Mesendoderm (in vitro differentiated cells): Measurements from ENCODE around the gene ZCWPW1.
"Not testable (repeated sequence)": the region's sequence is repeated elsewhere in the genome, so short reads cannot be mapped to it uniquely, and the experiment has no call there.

Experiments
- DNase-seq: peaks from one replicate; pipeline ENCODE4 v3.0.0; 2013
- H2AK5ac ChIP-seq: 2 replicates; pipeline ENCODE4 v1.6.1; 2013; ENCODE audit warnings: low read length, inconsistent platforms
- H2BK120ac ChIP-seq: 2 replicates; pipeline ENCODE4 v1.6.1; 2013; ENCODE audit warnings: low read depth, mild to moderate bottlenecking, low read length, moderate library complexity, mixed read lengths
- H2BK15ac ChIP-seq: replicated peaks from 2 replicates; pipeline ENCODE4 v1.6.1; 2013; ENCODE audit warnings: low read depth, mild to moderate bottlenecking, moderate library complexity
- H2BK5ac ChIP-seq: 2 replicates; pipeline ENCODE4 v1.6.1; 2013; ENCODE audit warnings: low read length, inconsistent platforms
- H3K18ac ChIP-seq: 2 replicates; pipeline ENCODE4 v1.6.1; 2013; ENCODE audit warnings: mild to moderate bottlenecking, low read length, mixed read lengths
- H3K23ac ChIP-seq: one replicate; pipeline ENCODE4 v1.6.1; 2013; ENCODE audit warnings: low read length
- H3K27ac ChIP-seq: 2 replicates; pipeline ENCODE4 v1.5.1; 2013; ENCODE audit warnings: low read depth, mild to moderate bottlenecking, inconsistent platforms, low read length, moderate library complexity
- H3K27me3 ChIP-seq: 2 replicates; pipeline ENCODE4 v1.6.1; 2013; ENCODE audit warnings: low read length, control low read depth, mild to moderate bottlenecking, inconsistent platforms; ENCODE audit not compliant: insufficient read depth, poor library complexity
- H3K36me3 ChIP-seq: 2 replicates; pipeline ENCODE4 v1.6.1; 2013; ENCODE audit warnings: low read length, inconsistent platforms; ENCODE audit not compliant: control insufficient read depth, insufficient read depth
- H3K4ac ChIP-seq: one replicate; pipeline ENCODE4 v1.6.1; 2013; ENCODE audit warnings: low read depth, mild to moderate bottlenecking, low read length, moderate library complexity
- H3K4me1 ChIP-seq: 2 replicates; pipeline ENCODE4 v1.6.1; 2013; ENCODE audit warnings: low read depth, low read length, inconsistent platforms; ENCODE audit not compliant: control insufficient read depth
- H3K4me2 ChIP-seq: 2 replicates; pipeline ENCODE4 v1.6.1; 2013; ENCODE audit warnings: low read length
- H3K4me3 ChIP-seq: 2 replicates; pipeline ENCODE4 v1.5.1; 2013; ENCODE audit warnings: mild to moderate bottlenecking, low read length
- H3K56ac ChIP-seq: one replicate; pipeline ENCODE4 v1.6.1; 2013; ENCODE audit warnings: low read length
- H3K79me1 ChIP-seq: 2 replicates; pipeline ENCODE4 v1.6.1; 2013; ENCODE audit warnings: low read length, inconsistent platforms
- H3K79me2 ChIP-seq: 2 replicates; pipeline ENCODE4 v1.6.1; 2013; ENCODE audit warnings: mild to moderate bottlenecking, low read length; ENCODE audit not compliant: control insufficient read depth, insufficient read depth
- H3K9ac ChIP-seq: 2 replicates; pipeline ENCODE4 v1.6.1; 2013; ENCODE audit warnings: low read length, inconsistent platforms
- H4K5ac ChIP-seq: one replicate; pipeline ENCODE4 v1.6.1; 2013; ENCODE audit warnings: low read length
- H4K8ac ChIP-seq: one replicate; pipeline ENCODE4 v1.6.1; 2013; ENCODE audit warnings: low read depth, mild to moderate bottlenecking, control low read depth, low read length, moderate library complexity
- WGBS: extraction: QIAGEN DNeasy Blood & Tissue Kit; methylation state at CpG from one replicate; pipeline ENCODE4 v1.1.7; 2013; ENCODE audit warnings: low lambda C conversion rate, missing lambda C conversion rate; ENCODE audit not compliant: insufficient coverage; ENCODE audit errors: extremely low coverage; 5-methylcytosine and 5-hydroxymethylcytosine counted together

ZCWPW1 gene

GRCh38 chr7:100457033-100457432, 28.5 kb upstream of the ZCWPW1 start:
- H3K27me3 ChIP-seq, result no peaks in the 10 kb centered on the region
- no peaks in the 10 kb centered on the region for H3K36me3 ChIP-seq
- H2AK5ac ChIP-seq, result no peak overlapping the region
- no peak overlapping the region for H3K4me3 ChIP-seq
- H3K4ac ChIP-seq, result no peak overlapping the region
- no peak overlapping the region for H3K9ac ChIP-seq
- H3K18ac ChIP-seq, result no peak overlapping the region
- H3K4me2 ChIP-seq, result no peak overlapping the region
- no peak overlapping the region for H3K56ac ChIP-seq
- no peaks in the 10 kb centered on the region for H3K79me2 ChIP-seq
- H4K8ac ChIP-seq, result no peak overlapping the region
- no peak overlapping the region for H3K23ac ChIP-seq
- H2BK120ac ChIP-seq, result no peak overlapping the region
- H3K4me1 ChIP-seq, result no peaks in the 10 kb centered on the region
- no peak overlapping the region for H4K5ac ChIP-seq
- H3K27ac ChIP-seq, result no peak overlapping the region
- DNase-seq, result no peak
- H2BK15ac ChIP-seq, result no peak overlapping the region
- H2BK5ac ChIP-seq, result no peak overlapping the region
- no peaks in the 10 kb centered on the region for H3K79me1 ChIP-seq
- no CpG with 5 or more reads among the region's 6 CpGs for WGBS

- H3K4me3 ChIP-seq, result no peak overlapping the region
- H3K4me1 ChIP-seq, result no peaks in the 10 kb centered on the region
- no peak overlapping the region for H2BK120ac ChIP-seq
- H3K56ac ChIP-seq, result no peak overlapping the region
- H3K79me2 ChIP-seq, result no peaks in the 10 kb centered on the region
- DNase-seq, result no peak
- no peak overlapping the region for H3K18ac ChIP-seq
- 100% methylated on average over 2 of the region's 14 CpGs for WGBS
- no peak overlapping the region for H2BK5ac ChIP-seq
- no peak overlapping the region for H3K23ac ChIP-seq
- H3K27ac ChIP-seq, result no peak overlapping the region
- no peaks in the 10 kb centered on the region for H3K36me3 ChIP-seq
- no peak overlapping the region for H3K4me2 ChIP-seq
- H3K27me3 ChIP-seq, result no peaks in the 10 kb centered on the region
- H2AK5ac ChIP-seq, result no peak overlapping the region
- H3K9ac ChIP-seq, result no peak overlapping the region
- no peak overlapping the region for H4K5ac ChIP-seq
- H3K79me1 ChIP-seq, result no peaks in the 10 kb centered on the region
- no peak overlapping the region for H4K8ac ChIP-seq
- H3K4ac ChIP-seq, result no peak overlapping the region
- H2BK15ac ChIP-seq, result no peak overlapping the region
Observed at GRCh38 chr7:100456562-100456961, 28.1 kb upstream of the ZCWPW1 start.

- Histone ChIP-seq H3K4me1 (no peaks in the 10 kb centered on the region), H3K9ac (no peak overlapping the region), H3K18ac (no peak overlapping the region), H2BK15ac (no peak overlapping the region), H4K5ac (no peak overlapping the region), H3K79me2 (no peaks in the 10 kb centered on the region), H3K4me2 (no peak overlapping the region), H3K36me3 (no peaks in the 10 kb centered on the region), H2BK120ac (no peak overlapping the region), H3K56ac (no peak overlapping the region), H3K27me3 (no peaks in the 10 kb centered on the region), H2BK5ac (no peak overlapping the region), H4K8ac (no peak overlapping the region), H3K23ac (no peak overlapping the region), H3K79me1 (no peaks in the 10 kb centered on the region), H2AK5ac (no peak overlapping the region), H3K27ac (no peak overlapping the region), H3K4me3 (no peak overlapping the region), H3K4ac (no peak overlapping the region)
- no CpG with 5 or more reads among the region's 3 CpGs for WGBS
- no peak for DNase-seq
Observed at GRCh38 chr7:100455206-100455605, 26.7 kb upstream of the ZCWPW1 start.

- H3K18ac ChIP-seq, H3K9ac ChIP-seq, H2BK120ac ChIP-seq, H3K4me2 ChIP-seq, H2BK15ac ChIP-seq, H4K8ac ChIP-seq, H2BK5ac ChIP-seq, DNase-seq, H3K27ac ChIP-seq, H3K4ac ChIP-seq, H2AK5ac ChIP-seq, H3K4me1 ChIP-seq, H3K4me3 ChIP-seq, H3K56ac ChIP-seq, H3K36me3 ChIP-seq, H3K79me1 ChIP-seq, H3K23ac ChIP-seq, H4K5ac ChIP-seq, H3K79me2 ChIP-seq, H3K27me3 ChIP-seq: not testable (repeated sequence)
- no CpG with 5 or more reads among the region's 8 CpGs for WGBS
Observed at GRCh38 chr7:100453854-100454253, 25.4 kb upstream of the ZCWPW1 start.

- Histone ChIP-seq H3K27me3 (no peaks in the 10 kb centered on the region), H3K4me3 (no peak overlapping the region), H4K5ac (no peak overlapping the region), H2BK15ac (no peak overlapping the region), H2BK120ac (no peak overlapping the region), H3K9ac (no peak overlapping the region), H3K4ac (no peak overlapping the region), H3K4me1 (no peaks in the 10 kb centered on the region), H3K79me2 (no peaks in the 10 kb centered on the region), H2AK5ac (no peak overlapping the region), H3K4me2 (no peak overlapping the region), H3K56ac (no peak overlapping the region), H3K18ac (no peak overlapping the region), H3K27ac (no peak overlapping the region), H3K36me3 (no peaks in the 10 kb centered on the region), H3K79me1 (no peaks in the 10 kb centered on the region), H2BK5ac (no peak overlapping the region), H4K8ac (no peak overlapping the region), H3K23ac (no peak overlapping the region)
- WGBS, result no CpG with 5 or more reads among the region's 3 CpGs
- DNase-seq, result no peak
Observed at GRCh38 chr7:100452513-100452912, 24.0 kb upstream of the ZCWPW1 start.

GRCh38 chr7:100449190-100449795, 20.8 kb upstream of the ZCWPW1 start:
- Histone ChIP-seq H3K79me1 (no peaks in the 10 kb centered on the region), H3K56ac (no peak overlapping the region), H3K4me3 (no peak overlapping the region), H3K4me1 (no peaks in the 10 kb centered on the region), H3K27ac (no peak overlapping the region), H3K4me2 (no peak overlapping the region), H3K18ac (no peak overlapping the region), H4K8ac (no peak overlapping the region), H2AK5ac (no peak overlapping the region), H4K5ac (no peak overlapping the region), H3K23ac (no peak overlapping the region), H2BK120ac (no peak overlapping the region), H3K36me3 (no peaks in the 10 kb centered on the region), H3K4ac (no peak overlapping the region), H3K79me2 (no peaks in the 10 kb centered on the region), H3K9ac (no peak overlapping the region), H3K27me3 (no peaks in the 10 kb centered on the region), H2BK5ac (no peak overlapping the region), H2BK15ac (no peak overlapping the region)
- no CpG with 5 or more reads among the region's 13 CpGs for WGBS
- DNase-seq, result no peak
